NCI-H460 (cell line): ENCODE measurements around the gene CHST11. TPM values are rescaled to one million over a fixed set of nuclear protein-coding genes. Genes with fewer than 3 reads are reported as not detected.
"Not testable (repeated sequence)": the region's sequence is repeated elsewhere in the genome, so short reads cannot be mapped to it uniquely, and the experiment has no call there.

Experiments
- DNase-seq: peaks from one replicate; pipeline ENCODE4 v3.0.0-alpha.2; 2016; ENCODE audit warnings: low read depth; ENCODE audit errors: extremely low read depth
- total RNA-seq: library from RNA; depleted of rRNA; stranded (reverse); fragments of >200 nt; shearing (Covaris generic); gene quantifications from 2 replicates; pipeline ENCODE4 v1.2.3, GENCODE V29; 2014

Gene CHST11
- total RNA-seq, 1 experiment from 2014 or later = 2.9 TPM

DNA sequence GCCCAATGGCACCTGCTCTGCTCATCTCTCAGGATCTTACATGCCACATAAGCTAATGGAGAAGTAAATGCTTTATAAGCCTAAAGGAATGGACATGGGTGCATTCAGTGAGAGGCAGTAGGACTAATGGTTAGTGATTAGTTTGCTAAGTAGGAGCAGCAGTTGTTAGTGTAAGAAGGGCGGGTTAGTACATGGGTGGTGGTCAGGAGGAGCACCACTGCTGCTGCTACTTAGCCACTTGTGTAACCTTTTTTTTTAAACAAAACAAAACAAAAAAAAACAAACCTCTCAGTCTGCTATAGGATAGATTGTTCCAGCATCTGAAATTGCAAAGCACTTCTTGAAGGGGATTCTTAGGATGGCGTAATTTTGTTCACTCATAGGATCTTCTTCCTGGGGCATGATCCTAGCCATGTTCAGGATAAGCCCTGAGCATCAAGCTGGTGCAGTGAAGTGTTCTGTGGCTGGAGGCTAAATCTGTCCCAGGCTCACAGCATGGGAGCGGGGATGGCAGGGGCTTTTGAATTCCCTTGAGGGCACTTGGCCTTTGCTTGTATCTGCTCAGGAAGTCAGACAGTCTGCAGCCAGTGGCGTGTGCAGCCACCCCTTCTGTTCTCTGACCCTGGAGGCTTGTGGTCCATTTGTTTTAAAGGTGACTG lies 63.6 kb downstream of the CHST11 start:
- no peak for DNase-seq

DNA sequence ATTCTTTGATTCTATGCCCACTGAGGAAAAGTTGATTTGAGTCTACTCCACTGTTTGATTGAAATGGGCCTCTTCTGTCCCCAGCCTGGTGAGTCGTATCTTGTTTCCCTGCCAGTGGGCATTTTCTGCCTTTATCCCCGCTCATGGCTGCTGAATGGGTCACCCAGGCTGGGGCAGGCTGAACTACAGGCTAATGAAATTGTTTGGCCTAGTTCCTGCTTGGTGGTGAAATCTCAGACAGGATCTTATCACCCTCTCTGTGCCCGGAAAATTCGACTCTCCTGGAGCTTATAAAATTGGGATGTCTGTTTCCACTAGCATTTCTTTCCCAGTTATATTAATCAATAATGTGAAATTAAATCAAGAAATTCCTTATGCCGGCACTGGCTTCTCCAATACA lies 65.0 kb downstream of the CHST11 start:
- DNase-seq = no peak

DNA sequence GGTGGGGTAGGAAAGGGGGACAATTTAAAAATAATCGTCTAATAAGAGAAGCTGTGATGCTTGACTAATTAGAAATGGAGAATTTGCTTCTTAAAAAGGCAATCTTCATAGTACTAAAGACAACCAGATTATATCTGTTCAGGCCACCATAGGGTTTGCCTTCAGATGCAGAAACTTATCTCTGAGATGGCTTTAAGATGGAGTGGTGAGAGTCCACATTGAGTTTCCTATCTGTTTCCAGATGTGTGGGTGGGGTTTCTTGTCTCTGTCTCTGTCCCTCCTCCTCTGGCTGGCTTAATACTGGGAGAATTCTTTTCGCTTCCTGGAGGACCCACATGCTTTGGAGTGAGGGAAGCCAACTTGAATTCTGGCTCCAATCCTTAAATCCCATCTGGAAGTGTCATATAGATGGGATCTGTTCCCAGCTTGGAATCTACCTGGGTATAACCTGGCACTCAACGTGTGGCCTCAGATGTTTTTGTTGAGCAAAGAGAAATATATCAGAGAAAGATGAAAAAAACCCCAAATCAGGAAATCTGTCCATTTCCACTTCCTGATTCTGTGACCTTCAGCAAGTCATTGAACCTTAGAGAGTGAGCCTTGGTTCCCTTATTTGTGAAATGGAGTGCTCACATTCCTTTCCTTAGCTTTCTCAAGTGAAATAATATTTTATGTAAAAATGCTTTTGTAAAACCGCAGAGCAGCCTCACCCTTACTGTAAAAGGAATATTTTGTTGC lies 66.4 kb downstream of the CHST11 start:
- no peak for DNase-seq

DNA sequence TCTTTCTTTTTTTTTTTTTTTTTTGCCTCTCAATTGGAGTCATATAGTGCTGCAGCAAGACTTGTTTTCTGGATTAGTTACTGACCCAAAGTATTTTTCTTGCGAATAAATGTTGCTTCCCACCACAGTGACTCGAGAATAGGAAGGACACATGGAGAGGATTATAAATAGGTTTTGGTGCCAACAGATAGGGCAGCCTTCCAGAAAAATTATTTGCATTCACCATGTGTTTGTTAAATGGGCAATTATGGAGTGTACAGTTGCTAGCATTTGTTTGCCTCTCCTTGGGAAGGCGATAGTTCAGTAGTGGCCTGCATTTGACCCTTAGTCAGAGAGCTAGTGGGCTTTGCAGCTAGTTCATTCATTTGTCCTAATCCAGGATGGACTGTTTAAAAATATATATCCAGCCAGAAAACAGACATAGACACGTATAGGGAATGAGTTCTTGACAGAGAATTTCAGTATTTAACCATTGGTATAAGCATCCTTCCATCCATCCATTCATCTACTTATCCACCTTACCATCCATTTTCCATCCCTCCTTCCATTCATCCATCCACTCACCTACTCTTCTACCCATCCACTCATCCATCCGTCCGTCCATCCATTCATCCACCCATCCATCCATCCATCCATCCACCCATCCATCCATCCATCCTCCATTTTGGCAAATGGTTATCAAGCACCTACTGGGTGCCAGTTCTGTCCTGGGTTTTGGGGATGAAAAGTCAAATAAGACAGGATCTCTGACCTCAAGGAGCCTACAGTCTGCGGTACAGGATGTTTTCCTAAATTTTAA lies 67.5 kb downstream of the CHST11 start:
- DNase-seq = no peak

DNA sequence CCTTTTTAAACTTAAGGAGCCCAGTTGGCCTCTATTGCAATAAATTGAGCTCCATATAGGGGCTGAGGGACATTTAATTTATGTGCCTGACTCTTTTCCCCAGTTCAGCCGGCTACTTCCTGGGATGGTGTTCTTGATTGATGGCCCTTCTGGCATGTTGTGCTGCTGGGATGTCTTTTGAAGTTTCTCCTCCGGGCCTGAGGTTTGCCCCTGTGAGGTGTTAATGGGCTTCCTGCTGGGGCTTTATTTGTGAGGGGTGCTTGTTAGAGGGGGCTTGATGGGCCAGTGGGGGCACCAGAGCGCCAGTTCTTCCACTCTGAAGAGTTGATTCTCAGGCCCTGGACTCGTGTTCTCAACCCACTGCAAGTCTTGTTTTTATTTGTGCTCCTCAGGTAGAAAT lies 69.6 kb downstream of the CHST11 start:
- no peak for DNase-seq

DNA sequence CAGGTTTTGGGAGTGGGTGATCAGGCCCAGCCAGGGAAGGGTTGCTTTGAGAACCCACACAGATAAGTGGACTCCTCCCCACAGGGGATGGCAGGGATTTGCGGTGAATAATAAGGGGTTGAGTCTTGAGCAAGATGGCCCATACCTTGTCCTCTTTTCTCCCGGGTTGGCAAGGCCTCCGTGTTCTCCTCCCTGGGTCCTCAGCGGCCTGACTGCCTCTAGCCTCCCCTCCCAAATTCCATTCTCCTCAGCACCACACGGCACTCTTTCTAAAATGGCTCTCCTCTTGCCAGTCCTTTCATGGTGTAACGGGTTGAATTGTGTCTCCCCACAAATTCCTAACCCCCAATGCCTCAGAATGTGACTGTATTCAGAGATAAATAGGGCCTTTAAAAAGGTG lies 70.0 kb downstream of the CHST11 start:
- no peak for DNase-seq

DNA sequence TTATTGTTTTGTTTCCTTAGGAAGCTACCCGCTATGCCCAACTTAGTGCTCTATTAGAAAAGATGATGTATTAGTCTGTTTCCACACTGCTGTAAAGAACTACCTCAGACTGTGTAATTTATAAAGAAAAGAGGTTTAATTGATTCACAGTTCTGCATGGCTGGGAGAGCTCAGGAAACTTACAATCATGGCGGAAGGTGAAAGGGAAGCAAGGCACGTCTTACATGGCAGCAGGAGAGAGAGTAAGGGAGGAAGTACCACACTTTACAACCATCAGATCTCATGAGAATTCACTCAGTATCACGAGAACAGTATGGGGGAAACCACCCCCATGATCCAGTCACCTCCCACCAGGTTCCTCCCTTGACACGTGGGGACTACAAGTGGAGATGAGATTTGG lies 70.9 kb downstream of the CHST11 start:
- not testable (repeated sequence) for DNase-seq

DNA sequence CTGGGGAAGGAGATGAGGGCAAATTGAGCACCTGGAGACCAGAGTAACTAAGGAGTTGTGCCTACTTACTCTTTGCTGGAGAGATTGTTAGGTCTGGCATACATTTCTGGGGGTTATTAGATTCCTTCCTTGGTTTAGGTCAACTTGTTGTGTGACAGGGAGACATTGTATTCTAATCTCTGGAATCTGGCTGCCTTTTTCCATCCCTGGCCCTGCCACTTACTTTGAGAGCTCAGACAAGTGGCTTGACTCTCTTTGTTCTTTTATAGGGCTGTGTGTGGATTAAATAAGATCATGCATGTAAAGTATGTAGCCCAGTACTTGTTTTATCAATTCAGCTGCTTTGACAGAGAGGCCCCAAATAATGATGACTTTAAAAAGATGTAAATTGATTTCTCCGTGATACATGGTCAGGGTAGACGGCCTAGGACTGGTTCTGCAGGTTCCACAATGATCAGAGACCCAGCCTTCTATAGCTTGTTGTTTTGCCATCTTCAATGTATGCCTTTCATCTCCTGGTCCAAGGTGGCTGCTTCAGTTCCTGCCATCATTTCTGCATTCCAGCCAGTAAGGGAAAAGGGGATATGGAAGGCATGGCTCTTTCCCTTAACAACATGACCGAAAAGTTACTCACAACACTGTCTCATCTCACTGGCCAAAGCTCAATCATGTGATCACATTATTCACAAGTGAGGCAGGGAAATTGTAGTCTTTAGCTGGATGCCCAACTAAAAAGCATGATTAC lies 72.6 kb downstream of the CHST11 start:
- DNase-seq = no peak

DNA sequence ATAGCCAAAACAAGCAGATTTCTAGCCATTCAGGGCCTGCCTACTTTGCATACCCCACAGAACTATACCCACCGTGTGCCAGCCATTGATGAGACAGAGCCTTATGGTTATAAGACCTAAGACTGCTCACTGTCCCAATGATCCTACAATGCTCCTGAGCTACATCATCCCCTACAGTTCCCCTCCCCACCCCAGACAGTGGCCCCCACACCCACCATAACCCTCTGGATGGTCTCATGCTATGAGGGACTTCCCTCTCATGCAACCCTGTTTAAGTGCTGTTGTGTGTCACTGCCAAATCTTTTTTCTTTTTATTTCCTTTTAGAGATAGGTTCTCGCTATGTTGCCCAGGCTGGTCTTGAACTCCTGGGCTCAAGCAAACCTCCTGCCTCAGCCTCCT lies 75.9 kb downstream of the CHST11 start:
- no peak for DNase-seq

DNA sequence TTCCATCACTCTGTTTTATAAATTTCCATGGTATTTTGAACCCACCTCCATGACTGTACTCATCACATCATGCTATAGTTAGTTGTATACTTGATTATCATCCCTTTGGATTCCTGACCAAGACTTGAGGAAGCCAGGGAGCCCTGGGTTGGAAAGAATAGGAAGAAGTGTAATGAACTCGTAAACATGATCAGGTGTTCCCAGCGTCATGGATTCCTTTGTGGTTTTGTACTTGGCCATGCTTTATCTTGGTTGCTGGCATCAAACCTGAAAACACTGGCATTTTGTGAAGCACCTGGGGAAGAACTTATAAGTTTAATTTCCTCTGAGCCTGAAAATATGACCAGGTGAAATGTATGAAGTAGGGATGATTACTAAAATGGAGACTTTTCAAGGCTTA lies 76.4 kb downstream of the CHST11 start:
- DNase-seq = no peak

DNA sequence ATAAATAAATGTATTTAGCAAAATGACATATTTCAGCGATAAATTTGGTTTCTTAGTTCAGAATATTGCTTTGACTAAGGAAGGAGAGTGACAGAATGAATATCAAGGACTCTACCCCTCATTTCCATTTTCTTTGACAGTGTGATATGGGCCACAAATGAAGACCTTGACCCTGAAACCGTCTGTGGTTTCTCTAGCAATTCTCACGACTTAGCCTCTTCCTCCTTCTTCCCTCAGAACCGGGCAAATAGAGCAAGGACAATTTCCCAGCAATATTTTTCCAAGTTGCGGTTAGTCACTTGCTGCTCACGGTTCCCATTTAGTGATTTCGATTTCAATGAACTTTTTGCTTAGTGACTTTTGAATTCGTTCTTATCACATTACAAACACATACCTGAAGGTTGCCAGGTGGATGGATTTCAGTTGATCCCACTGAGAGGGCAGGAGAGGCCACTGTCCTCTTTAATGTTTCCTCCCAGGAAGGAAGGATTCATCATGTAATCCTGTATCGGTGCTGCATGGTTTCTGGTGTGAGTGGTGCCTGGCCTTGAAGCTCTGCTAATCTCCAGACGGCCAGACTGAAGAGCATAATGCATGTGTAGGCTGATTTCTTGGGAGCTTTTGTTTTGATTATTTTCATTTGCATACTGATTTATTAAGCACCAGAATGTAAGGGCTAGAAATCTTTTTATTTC lies 77.6 kb downstream of the CHST11 start:
- DNase-seq = no peak

DNA sequence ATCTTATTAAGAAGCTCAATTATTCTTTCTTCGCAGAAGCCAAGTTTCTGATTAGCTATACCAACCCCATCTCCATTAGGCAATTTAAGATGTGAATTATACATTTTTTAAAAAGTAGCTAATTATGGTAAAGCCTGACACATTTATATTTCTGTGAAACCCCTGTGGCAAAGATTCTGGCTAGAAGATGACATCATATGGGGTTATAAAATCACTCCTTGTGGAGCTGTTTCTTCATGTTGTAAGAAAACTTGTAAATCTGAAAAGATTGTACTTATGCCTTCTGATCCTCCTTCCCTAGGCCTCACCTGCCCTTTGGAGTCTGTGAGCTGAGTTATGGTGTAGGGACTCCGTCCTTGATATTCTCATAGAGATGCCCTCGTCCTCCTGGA lies 78.1 kb downstream of the CHST11 start:
- DNase-seq = no peak

DNA sequence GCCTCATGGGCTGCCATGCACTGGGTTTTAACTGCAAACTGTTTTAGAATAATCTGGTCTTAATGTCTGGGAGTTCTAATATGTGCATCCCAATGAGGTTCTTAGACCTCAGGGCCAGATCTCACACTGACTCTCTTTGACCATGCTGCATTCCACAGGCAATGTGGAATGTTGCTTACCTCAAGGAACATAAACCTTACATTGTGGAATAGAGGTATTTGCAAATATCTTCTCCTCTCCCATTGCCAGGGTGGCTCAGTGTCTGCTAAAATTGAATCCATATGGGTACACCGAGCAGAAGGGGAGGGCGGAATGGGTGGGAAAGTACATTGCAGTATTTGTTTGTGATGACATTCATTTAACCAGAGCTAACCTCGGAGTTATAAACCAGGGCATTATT lies 78.6 kb downstream of the CHST11 start:
- DNase-seq = no peak

DNA sequence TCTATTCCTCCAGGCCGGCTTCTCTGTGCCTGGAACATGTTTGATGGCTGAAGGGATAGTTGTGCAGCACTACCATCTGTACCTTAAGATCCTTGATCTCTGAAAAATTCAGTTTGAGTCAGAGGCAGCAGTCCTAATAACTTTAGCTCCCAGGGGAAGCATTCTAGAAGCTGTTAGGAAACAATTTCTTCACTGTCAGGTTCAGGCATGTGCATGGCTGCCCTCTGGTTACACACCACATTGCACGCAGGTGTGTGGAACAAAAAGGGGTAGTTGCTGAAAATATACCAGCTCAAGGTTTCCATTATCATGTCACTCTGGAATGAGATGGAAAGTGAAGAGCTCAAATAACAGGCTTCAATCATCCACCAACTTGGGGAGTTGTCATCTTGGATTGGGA lies 80.1 kb downstream of the CHST11 start:
- no peak for DNase-seq

DNA sequence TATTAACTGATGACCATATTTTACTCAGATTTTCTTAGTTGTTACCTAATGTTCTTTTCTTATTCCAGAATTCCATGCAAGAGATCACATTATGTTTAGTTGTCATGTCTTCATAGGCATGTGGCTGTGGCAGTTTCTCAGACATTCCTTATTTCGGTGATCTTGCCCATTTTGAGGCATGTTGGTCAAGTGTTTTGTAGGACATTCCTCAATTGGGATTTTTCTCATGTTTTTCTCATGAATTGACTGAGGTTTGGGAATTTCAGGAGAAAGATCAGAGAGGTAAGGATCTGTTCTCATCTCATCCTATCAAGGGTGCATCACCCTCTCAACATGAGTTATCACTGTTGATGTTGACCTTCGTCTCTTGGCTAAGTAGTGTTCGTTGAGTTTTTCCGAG lies 81.3 kb downstream of the CHST11 start:
- DNase-seq = no peak

DNA sequence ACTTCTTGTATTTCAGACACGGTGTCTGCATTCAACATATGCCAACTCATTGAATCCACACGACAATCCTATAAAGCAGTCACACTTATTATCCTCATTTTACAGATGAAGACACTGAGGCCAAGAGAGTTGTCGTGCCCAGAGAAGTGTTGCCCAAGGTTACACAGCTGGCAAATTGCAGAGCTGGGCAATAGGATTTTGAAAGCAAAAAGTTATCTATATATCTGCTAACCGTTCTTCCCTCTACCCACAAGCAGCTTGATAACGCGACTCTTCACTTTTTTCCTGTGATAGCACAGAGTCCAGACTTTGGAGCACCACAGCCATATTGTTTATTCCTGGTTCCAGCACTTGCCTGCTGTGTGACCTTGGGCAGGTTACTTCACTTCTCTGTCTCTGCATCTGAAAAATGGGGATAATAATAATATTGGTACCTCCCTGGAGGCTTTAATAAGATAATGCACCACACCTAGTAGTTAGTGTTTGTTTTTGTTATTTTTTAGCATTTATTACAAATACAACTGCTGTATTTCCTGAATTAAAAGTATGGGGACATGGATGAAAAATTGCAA lies 82.2 kb downstream of the CHST11 start:
- no peak for DNase-seq

DNA sequence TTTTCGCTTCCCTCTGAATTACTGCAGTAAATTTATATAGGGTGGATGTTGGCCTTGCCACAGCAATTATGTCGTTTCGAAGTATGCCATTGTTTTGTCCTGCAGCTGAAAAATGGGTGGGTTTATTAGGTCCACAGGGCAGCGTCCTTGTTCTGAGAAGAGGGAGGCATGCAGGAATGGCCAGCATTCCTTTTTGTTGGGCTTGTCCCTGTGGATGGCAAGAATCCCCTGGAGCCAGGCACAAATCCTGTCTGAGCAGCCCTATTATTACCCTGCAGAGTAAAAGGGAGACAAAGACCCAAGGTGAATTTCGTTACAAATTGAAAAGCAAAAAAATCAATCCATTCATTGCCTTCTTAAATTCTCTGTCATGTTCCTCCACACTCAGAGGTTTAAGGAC lies 88.1 kb downstream of the CHST11 start:
- no peak for DNase-seq

DNA sequence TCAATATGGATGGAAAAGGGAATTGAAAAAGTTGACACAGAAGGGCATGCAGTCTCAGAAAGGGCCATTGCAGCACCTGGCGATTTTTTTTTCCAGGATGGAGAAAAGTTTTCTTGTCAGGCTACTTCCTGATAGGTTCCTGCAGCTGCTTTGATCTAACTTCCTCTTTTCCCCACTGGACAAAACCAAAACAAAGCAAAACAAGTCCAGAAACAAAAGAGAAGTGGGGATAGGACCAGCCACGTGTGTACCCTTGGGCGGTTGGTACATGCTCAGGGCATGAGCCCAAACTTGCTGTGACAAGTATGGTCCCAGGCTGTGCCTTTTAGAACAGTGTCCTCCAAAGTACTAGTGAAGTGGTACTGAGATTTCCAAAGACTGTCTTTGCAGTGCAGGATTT lies 89.8 kb downstream of the CHST11 start:
- no peak for DNase-seq

DNA sequence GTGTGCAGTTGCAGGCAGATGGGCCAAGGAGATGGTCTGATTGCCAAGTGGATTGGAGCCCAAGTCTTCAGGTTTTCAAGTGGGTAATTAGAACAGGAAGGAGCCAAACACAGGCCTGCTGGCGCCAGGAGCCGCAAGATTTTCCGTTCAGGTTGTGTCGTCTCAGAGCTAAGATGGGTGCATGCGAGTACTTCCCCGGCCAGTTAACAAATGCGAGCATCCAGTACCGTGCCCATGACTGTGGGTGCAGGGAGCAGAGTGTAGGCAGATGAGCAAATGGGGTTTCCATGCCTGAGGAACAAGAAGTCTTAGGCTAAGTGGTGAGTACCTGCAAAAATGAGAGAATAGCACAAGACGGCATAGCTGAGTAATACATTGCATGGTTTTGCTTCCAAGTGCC lies 90.5 kb downstream of the CHST11 start:
- no peak for DNase-seq

DNA sequence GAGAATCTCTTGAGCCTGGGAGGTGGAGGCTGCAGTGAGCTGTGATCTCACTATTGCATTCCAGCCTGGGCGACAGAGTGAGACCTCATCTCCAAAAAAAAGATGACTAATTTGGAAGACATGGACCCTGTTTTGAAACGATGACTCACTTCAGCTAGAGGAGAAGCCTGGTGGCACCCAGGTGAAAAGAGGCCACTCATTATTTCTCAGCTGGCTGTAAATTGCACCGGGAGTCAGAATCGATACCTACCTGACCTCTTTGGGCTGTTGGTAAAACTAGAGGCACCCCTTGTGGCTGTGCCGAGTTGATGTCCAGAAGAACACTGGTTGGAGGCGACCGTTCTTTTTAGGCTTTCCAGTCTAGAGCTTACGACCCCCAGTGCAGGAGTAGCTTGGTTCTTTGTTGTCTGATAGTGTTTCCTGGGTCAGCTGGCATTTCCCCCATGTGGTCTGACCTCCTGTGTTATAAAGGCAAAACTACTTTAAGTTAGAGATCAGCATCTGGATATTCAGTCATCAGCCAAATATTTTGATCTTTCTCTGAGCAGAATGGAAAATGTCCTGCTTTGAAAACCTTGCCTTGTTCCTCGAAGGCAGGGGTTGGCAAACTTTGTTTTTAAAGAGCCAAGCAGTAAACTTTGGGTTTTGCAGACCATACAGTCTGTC lies 93.2 kb downstream of the CHST11 start:
- no peak for DNase-seq
